WTC11 (cell line): ENCODE results near the gene SLC16A10. TPM values are rescaled to one million over a fixed set of nuclear protein-coding genes. Genes with fewer than 3 reads are reported as not detected.

Source experiments
- ATAC-seq: fragments of 200-7000 bp; cut with Tn5 transposase; 2 replicates; pipeline ENCODE4 v1.10.0; 2021; ENCODE audit warnings: mild to moderate bottlenecking, moderate library complexity
- CTCF ChIA-PET: fragments of 300-600 bp; sonication (Branson Sonifier 250); formaldehyde crosslinking; loops from one replicate; lab custom pipeline; 2021; ENCODE audit warnings: antibody characterized with exemption; lab: Charles Lee
- POLR2A ChIA-PET: fragments of 350-600 bp; sonication (Branson Sonifier 250); formaldehyde crosslinking; loops from one replicate; lab custom pipeline; 2021; ENCODE audit warnings: antibody characterized with exemption; lab: Charles Lee
- DNase-seq: peaks from one replicate; pipeline ENCODE4 v3.0.0; 2021; ENCODE audit warnings: low spot score
- H3K27ac Mint-ChIP-seq: 2 replicates; pipeline ENCODE4 v1.8.0; 2021; ENCODE audit warnings: mixed read lengths
- H3K27me3 Mint-ChIP-seq: 2 replicates; pipeline ENCODE4 v1.8.0; 2021; ENCODE audit warnings: low read depth, mild to moderate bottlenecking, moderate library complexity, mixed read lengths
- H3K36me3 Mint-ChIP-seq: 2 replicates; pipeline ENCODE4 v1.8.0; 2021; ENCODE audit warnings: mixed read lengths
- H3K4me1 Mint-ChIP-seq: 2 replicates; pipeline ENCODE4 v1.8.0; 2022; ENCODE audit warnings: mixed read lengths
- H3K4me3 Mint-ChIP-seq: 2 replicates; pipeline ENCODE4 v1.8.0; 2021; ENCODE audit warnings: mild to moderate bottlenecking, moderate library complexity, mixed read lengths
- H3K9me3 Mint-ChIP-seq: 2 replicates; pipeline ENCODE4 v1.8.0; 2021; ENCODE audit warnings: mixed read lengths
- AFF4 ChIP-seq: sonication (generic); formaldehyde crosslinking; IDR thresholded peaks from 2 replicates; pipeline ENCODE4 v1.8.1; 2023; ENCODE audit warnings: mild to moderate bottlenecking, missing genetic modification reagents, borderline replicate concordance
- CTCF ChIP-seq: fragments of 200-600 bp; IDR thresholded peaks from 2 replicates; pipeline ENCODE4 v1.8.0; 2022; ENCODE audit warnings: antibody characterized with exemption
- EMX1 ChIP-seq: fragments of 250-450 bp; sonication (Bioruptor Pico); IDR thresholded peaks from 2 replicates; pipeline ENCODE4 v1.8.0; 2021; ENCODE audit warnings: mild to moderate bottlenecking
- FOXP4 ChIP-seq: sonication (generic); formaldehyde crosslinking; IDR thresholded peaks from 2 replicates; pipeline ENCODE4 v1.8.0; 2022; ENCODE audit warnings: mild to moderate bottlenecking, missing genetic modification reagents
- KAT7 ChIP-seq: sonication (generic); formaldehyde crosslinking; IDR thresholded peaks from 2 replicates; pipeline ENCODE4 v1.8.1; 2023; ENCODE audit warnings: missing genetic modification reagents, mild to moderate bottlenecking, borderline replicate concordance
- OVOL2 ChIP-seq: fragments of 250-450 bp; sonication (Bioruptor Pico); IDR thresholded peaks from 2 replicates; pipeline ENCODE4 v1.9.0; 2021; ENCODE audit warnings: mild to moderate bottlenecking, borderline replicate concordance
- PRDM15 ChIP-seq: sonication (generic); formaldehyde crosslinking; IDR thresholded peaks from 2 replicates; pipeline ENCODE4 v1.8.0; 2022; ENCODE audit warnings: missing genetic modification reagents
- RELA ChIP-seq: sonication (generic); formaldehyde crosslinking; IDR thresholded peaks from 2 replicates; pipeline ENCODE4 v1.8.1; 2022; ENCODE audit warnings: missing genetic modification reagents, mild to moderate bottlenecking, borderline replicate concordance
- TEAD4 ChIP-seq: sonication (generic); formaldehyde crosslinking; IDR thresholded peaks from 2 replicates; pipeline ENCODE4 v1.8.0; 2022; ENCODE audit warnings: mild to moderate bottlenecking, missing genetic modification reagents
- TP53 ChIP-seq: sonication (generic); formaldehyde crosslinking; IDR thresholded peaks from 2 replicates; pipeline ENCODE4 v1.8.1; 2023; ENCODE audit warnings: mild to moderate bottlenecking, missing genetic modification reagents
- ZNF425 ChIP-seq: fragments of 250-450 bp; sonication (Bioruptor Pico); conservative IDR thresholded peaks from 2 replicates; pipeline ENCODE4 v1.9.0; 2021; ENCODE audit warnings: mild to moderate bottlenecking
- total RNA-seq: library from RNA; stranded (reverse); gene quantifications from 3 replicates; pipeline ENCODE4 v1.2.3, GENCODE V29; 2021
- TF ChIP-seq, protein P1 (sequence below): fragments of 250-450 bp; sonication (Bioruptor Pico); IDR thresholded peaks from 2 replicates; pipeline ENCODE4 v1.9.0; 2021; ENCODE audit warnings: mild to moderate bottlenecking
- TF ChIP-seq, protein P2 (sequence below): sonication (generic); formaldehyde crosslinking; IDR thresholded peaks from 2 replicates; pipeline ENCODE4 v1.8.1; 2022; ENCODE audit warnings: mild to moderate bottlenecking, missing genetic modification reagents, moderate library complexity, borderline replicate concordance
- TF ChIP-seq, protein P3 (sequence below): sonication (generic); formaldehyde crosslinking; conservative IDR thresholded peaks from 2 replicates; pipeline ENCODE4 v1.8.1; 2022; ENCODE audit warnings: mild to moderate bottlenecking, missing genetic modification reagents
- TF ChIP-seq, protein P4 (sequence below): sonication (generic); formaldehyde crosslinking; IDR thresholded peaks from 2 replicates; pipeline ENCODE4 v1.8.0; 2022; ENCODE audit warnings: mild to moderate bottlenecking, missing genetic modification reagents
- TF ChIP-seq, protein P5 (sequence below): sonication (generic); formaldehyde crosslinking; IDR thresholded peaks from 2 replicates; pipeline ENCODE4 v1.8.1; 2022; ENCODE audit warnings: low read depth, missing genetic modification reagents, borderline replicate concordance
- TF ChIP-seq, protein P6 (sequence below): sonication (generic); formaldehyde crosslinking; IDR thresholded peaks from 2 replicates; pipeline ENCODE4 v1.8.0; 2023; ENCODE audit warnings: missing genetic modification reagents

The SLC16A10 gene
- total RNA-seq, 1 experiment from 2014 or later, result 18.4 TPM

GRCh38 chr6:111176760-111177099 lies 89.4 kb downstream of the SLC16A10 start (continued):
- TF ChIP-seq ZNF425 (no peak), TP53 (CRISPR knock-in tag) (no peak)
- TF ChIP-seq, protein P1, sequence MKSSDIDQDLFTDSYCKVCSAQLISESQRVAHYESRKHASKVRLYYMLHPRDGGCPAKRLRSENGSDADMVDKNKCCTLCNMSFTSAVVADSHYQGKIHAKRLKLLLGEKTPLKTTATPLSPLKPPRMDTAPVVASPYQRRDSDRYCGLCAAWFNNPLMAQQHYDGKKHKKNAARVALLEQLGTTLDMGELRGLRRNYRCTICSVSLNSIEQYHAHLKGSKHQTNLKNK (CRISPR knock-in tag), result no peak

DNA sequence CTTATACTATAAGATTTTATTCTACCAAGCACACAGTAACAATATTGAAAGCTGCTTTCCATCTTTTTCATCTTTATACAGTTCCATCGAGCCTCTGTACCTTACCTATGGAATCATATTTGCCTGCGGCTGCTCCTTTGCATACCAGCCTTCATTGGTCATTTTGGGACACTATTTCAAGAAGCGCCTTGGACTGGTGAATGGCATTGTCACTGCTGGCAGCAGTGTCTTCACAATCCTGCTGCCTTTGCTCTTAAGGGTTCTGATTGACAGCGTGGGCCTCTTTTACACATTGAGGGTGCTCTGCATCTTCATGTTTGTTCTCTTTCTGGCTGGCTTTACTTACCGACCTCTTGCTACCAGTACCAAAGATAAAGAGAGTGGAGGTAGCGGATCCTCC lies 89.8 kb downstream of the SLC16A10 start:
- no peak overlapping the region for H3K27ac Mint-ChIP-seq
- H3K4me3 Mint-ChIP-seq, result no peak overlapping the region
- CTCF ChIA-PET, result no interaction called here
- no peaks in the 10 kb centered on the region for H3K9me3 Mint-ChIP-seq
- no peaks in the 10 kb centered on the region for H3K36me3 Mint-ChIP-seq
- H3K27me3 Mint-ChIP-seq, result no peaks in the 10 kb centered on the region
- POLR2A ChIA-PET, result no interaction called here
- DNase-seq (no peak), ATAC-seq (no peak)
- H3K4me1 Mint-ChIP-seq, result peaks cover 18% of the 10 kb centered on the region
- TF ChIP-seq TP53 (CRISPR knock-in tag), result no peak
- TF ChIP-seq EMX1 (CRISPR knock-in tag), result no peak
- TF ChIP-seq, protein P2, sequence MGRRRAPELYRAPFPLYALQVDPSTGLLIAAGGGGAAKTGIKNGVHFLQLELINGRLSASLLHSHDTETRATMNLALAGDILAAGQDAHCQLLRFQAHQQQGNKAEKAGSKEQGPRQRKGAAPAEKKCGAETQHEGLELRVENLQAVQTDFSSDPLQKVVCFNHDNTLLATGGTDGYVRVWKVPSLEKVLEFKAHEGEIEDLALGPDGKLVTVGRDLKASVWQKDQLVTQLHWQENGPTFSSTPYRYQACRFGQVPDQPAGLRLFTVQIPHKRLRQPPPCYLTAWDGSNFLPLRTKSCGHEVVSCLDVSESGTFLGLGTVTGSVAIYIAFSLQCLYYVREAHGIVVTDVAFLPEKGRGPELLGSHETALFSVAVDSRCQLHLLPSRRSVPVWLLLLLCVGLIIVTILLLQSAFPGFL (CRISPR knock-in tag), result no peak
- TF ChIP-seq, protein P3, sequence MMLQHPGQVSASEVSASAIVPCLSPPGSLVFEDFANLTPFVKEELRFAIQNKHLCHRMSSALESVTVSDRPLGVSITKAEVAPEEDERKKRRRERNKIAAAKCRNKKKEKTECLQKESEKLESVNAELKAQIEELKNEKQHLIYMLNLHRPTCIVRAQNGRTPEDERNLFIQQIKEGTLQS, result no peak
- TF ChIP-seq, protein P4, sequence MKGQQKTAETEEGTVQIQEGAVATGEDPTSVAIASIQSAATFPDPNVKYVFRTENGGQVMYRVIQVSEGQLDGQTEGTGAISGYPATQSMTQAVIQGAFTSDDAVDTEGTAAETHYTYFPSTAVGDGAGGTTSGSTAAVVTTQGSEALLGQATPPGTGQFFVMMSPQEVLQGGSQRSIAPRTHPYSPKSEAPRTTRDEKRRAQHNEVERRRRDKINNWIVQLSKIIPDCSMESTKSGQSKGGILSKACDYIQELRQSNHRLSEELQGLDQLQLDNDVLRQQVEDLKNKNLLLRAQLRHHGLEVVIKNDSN (CRISPR knock-in tag), result no peak
- TF ChIP-seq, protein P5, sequence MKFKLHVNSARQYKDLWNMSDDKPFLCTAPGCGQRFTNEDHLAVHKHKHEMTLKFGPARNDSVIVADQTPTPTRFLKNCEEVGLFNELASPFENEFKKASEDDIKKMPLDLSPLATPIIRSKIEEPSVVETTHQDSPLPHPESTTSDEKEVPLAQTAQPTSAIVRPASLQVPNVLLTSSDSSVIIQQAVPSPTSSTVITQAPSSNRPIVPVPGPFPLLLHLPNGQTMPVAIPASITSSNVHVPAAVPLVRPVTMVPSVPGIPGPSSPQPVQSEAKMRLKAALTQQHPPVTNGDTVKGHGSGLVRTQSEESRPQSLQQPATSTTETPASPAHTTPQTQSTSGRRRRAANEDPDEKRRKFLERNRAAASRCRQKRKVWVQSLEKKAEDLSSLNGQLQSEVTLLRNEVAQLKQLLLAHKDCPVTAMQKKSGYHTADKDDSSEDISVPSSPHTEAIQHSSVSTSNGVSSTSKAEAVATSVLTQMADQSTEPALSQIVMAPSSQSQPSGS (CRISPR knock-in tag), result no peak
- TF ChIP-seq, protein P6, sequence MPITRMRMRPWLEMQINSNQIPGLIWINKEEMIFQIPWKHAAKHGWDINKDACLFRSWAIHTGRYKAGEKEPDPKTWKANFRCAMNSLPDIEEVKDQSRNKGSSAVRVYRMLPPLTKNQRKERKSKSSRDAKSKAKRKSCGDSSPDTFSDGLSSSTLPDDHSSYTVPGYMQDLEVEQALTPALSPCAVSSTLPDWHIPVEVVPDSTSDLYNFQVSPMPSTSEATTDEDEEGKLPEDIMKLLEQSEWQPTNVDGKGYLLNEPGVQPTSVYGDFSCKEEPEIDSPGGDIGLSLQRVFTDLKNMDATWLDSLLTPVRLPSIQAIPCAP (CRISPR knock-in tag), result no peak
- TF ChIP-seq RELA (CRISPR knock-in tag), result no peak
- TF ChIP-seq KAT7 (CRISPR knock-in tag), result no peak
- TF ChIP-seq AFF4, result no peak
- no peak for TF ChIP-seq PRDM15
- TF ChIP-seq TEAD4 (CRISPR knock-in tag), result no peak
- no peak for TF ChIP-seq CTCF
- no peak for TF ChIP-seq OVOL2 (CRISPR knock-in tag)
- no peak for TF ChIP-seq FOXP4 (CRISPR knock-in tag)
